H9 (cell line): Measurements from ENCODE around the gene COX7B2. TPM values are rescaled to one million over a fixed set of nuclear protein-coding genes. Genes with fewer than 3 reads are reported as not detected.

Source experiments
- DNase-seq: peaks from one replicate; pipeline ENCODE4 v3.0.0-alpha.2; 2017
- H2AFZ ChIP-seq: one replicate; pipeline ENCODE4 v1.6.1; 2013; ENCODE audit warnings: mild to moderate bottlenecking, low read length, control low read depth, moderate library complexity
- H2AK5ac ChIP-seq: 2 replicates; pipeline ENCODE4 v1.6.1; 2013; ENCODE audit warnings: low read length, control low read depth, mixed read lengths; ENCODE audit not compliant: insufficient read length
- H2BK120ac ChIP-seq: one replicate; pipeline ENCODE4 v1.6.1; 2013; ENCODE audit warnings: low read depth, mild to moderate bottlenecking, low read length, control low read depth, inconsistent platforms; ENCODE audit not compliant: poor library complexity, severe bottlenecking
- H2BK12ac ChIP-seq: 2 replicates; pipeline ENCODE4 v1.6.1; 2013; ENCODE audit warnings: low read length, control low read depth, mixed read lengths, low read depth; ENCODE audit not compliant: insufficient read length
- H2BK15ac ChIP-seq: 2 replicates; pipeline ENCODE4 v1.6.1; 2013; ENCODE audit warnings: low read depth, low read length, control low read depth
- H2BK20ac ChIP-seq: one replicate; pipeline ENCODE4 v1.6.1; 2013; ENCODE audit warnings: low read depth, mild to moderate bottlenecking, low read length, control low read depth, inconsistent platforms; ENCODE audit not compliant: poor library complexity, severe bottlenecking
- H2BK5ac ChIP-seq: 2 replicates; pipeline ENCODE4 v1.6.1; 2013; ENCODE audit warnings: low read length, control low read depth, mixed read lengths; ENCODE audit not compliant: insufficient read length
- H3K14ac ChIP-seq: 2 replicates; pipeline ENCODE4 v1.6.1; 2013; ENCODE audit warnings: low read length, control low read depth; ENCODE audit not compliant: insufficient read depth
- H3K18ac ChIP-seq: 2 replicates; pipeline ENCODE4 v1.6.1; 2013; ENCODE audit warnings: low read depth, mild to moderate bottlenecking, mixed read lengths, low read length, control low read depth; ENCODE audit not compliant: insufficient read length
- H3K23ac ChIP-seq: 2 replicates; pipeline ENCODE4 v1.6.1; 2013; ENCODE audit warnings: low read length, control low read depth, mixed read lengths, low read depth; ENCODE audit not compliant: insufficient read length
- H3K23me2 ChIP-seq: 2 replicates; pipeline ENCODE4 v1.6.1; 2013; ENCODE audit warnings: low read depth, mild to moderate bottlenecking, mixed read lengths, low read length, control low read depth; ENCODE audit not compliant: insufficient read length, poor library complexity, severe bottlenecking
- H3K27ac ChIP-seq: 2 replicates; pipeline ENCODE4 v1.5.1; 2013; ENCODE audit warnings: low read length, control low read depth, mixed read lengths, low read depth; ENCODE audit not compliant: insufficient read length
- H3K27me3 ChIP-seq: 2 replicates; pipeline ENCODE4 v1.6.1; 2013; ENCODE audit warnings: low read length, control low read depth, inconsistent platforms; ENCODE audit not compliant: insufficient read depth
- H3K4ac ChIP-seq: 2 replicates; pipeline ENCODE4 v1.6.1; 2013; ENCODE audit warnings: low read depth, mild to moderate bottlenecking, control low read depth, inconsistent platforms, low read length, moderate library complexity
- H3K4me1 ChIP-seq: 2 replicates; pipeline ENCODE4 v1.6.1; 2013; ENCODE audit warnings: low read length, control low read depth, inconsistent platforms; ENCODE audit not compliant: insufficient read depth
- H3K4me2 ChIP-seq: 2 replicates; pipeline ENCODE4 v1.6.1; 2013; ENCODE audit warnings: low read length, control low read depth, mixed read lengths; ENCODE audit not compliant: insufficient read length, insufficient read depth
- H3K56ac ChIP-seq: 2 replicates; pipeline ENCODE4 v1.6.1; 2013; ENCODE audit warnings: low read depth, mild to moderate bottlenecking, mixed read lengths, low read length, control low read depth; ENCODE audit not compliant: insufficient read length
- H3K79me1 ChIP-seq: 2 replicates; pipeline ENCODE4 v1.6.1; 2013; ENCODE audit warnings: low read depth, mild to moderate bottlenecking, moderate library complexity, low read length, control low read depth, inconsistent platforms; ENCODE audit not compliant: insufficient read depth, poor library complexity, severe bottlenecking
- H3K79me2 ChIP-seq: 2 replicates; pipeline ENCODE4 v1.6.1; 2013; ENCODE audit warnings: low read length, control low read depth, inconsistent platforms; ENCODE audit not compliant: insufficient read depth
- H3K9ac ChIP-seq: 2 replicates; pipeline ENCODE4 v1.6.1; 2013; ENCODE audit warnings: low read length, control low read depth, mixed read lengths; ENCODE audit not compliant: insufficient read length; ENCODE audit errors: extremely low read depth
- H3K9me3 ChIP-seq: one replicate; pipeline ENCODE4 v1.6.1; 2013; ENCODE audit warnings: low read depth, low read length, inconsistent platforms; ENCODE audit not compliant: control insufficient read depth
- H3T11ph ChIP-seq: one replicate; pipeline ENCODE4 v1.6.1; 2013; ENCODE audit warnings: mild to moderate bottlenecking, low read length, control low read depth, inconsistent platforms
- H4K20me1 ChIP-seq: one replicate; pipeline ENCODE4 v1.6.1; 2013; ENCODE audit not compliant: control insufficient read depth, insufficient read length, insufficient read depth
- H4K5ac ChIP-seq: 2 replicates; pipeline ENCODE4 v1.6.1; 2013; ENCODE audit warnings: low read depth, mild to moderate bottlenecking, mixed read lengths, low read length, control low read depth; ENCODE audit not compliant: insufficient read length
- H4K8ac ChIP-seq: replicated peaks from 2 replicates; pipeline ENCODE4 v1.6.1; 2013; ENCODE audit warnings: low read length, control low read depth, mixed read lengths, low read depth; ENCODE audit not compliant: insufficient read length
- H4K91ac ChIP-seq: 2 replicates; pipeline ENCODE4 v1.6.1; 2013; ENCODE audit warnings: low read depth, mild to moderate bottlenecking, moderate library complexity, mixed read lengths, low read length, control low read depth; ENCODE audit not compliant: insufficient read length
- H3K27ac Mint-ChIP-seq, 3 experiments: 2 replicates in 2 of 3; 3 replicates in 1 of 3; pipeline ENCODE4 v1.8.0; 2020 to 2021; ENCODE audit warnings: mixed read lengths in 3 of 3, mild to moderate bottlenecking in 1 of 3, moderate library complexity in 1 of 3
- H3K27me3 Mint-ChIP-seq: 2 replicates; pipeline ENCODE4 v1.8.0; 2021; ENCODE audit warnings: low read depth, mild to moderate bottlenecking, moderate library complexity, mixed read lengths
- H3K36me3 Mint-ChIP-seq, 3 experiments: 2 replicates in 2 of 3; 3 replicates in 1 of 3; pipeline ENCODE4 v1.8.0; 2020 to 2021; ENCODE audit warnings: low read depth in 3 of 3, mixed read lengths in 3 of 3; ENCODE audit not compliant: insufficient read depth in 1 of 3
- H3K4me1 Mint-ChIP-seq, 2 experiments: 2 replicates each; pipeline ENCODE4 v1.8.0; 2020; ENCODE audit warnings: mixed read lengths in 2 of 2
- H3K4me3 Mint-ChIP-seq, 2 experiments: 2 replicates in 1 of 2; 3 replicates in 1 of 2; pipeline ENCODE4 v1.8.0; 2020 to 2021; ENCODE audit warnings: mild to moderate bottlenecking in 2 of 2, mixed read lengths in 2 of 2, moderate library complexity in 1 of 2
- H3K9me3 Mint-ChIP-seq, 2 experiments: 2 replicates in 1 of 2; 3 replicates in 1 of 2; pipeline ENCODE4 v1.8.0; 2020; ENCODE audit warnings: mild to moderate bottlenecking in 2 of 2, mixed read lengths in 2 of 2, moderate library complexity in 1 of 2
- total RNA-seq: library from RNA; stranded (reverse); gene quantifications from 2 replicates; pipeline ENCODE4 v1.2.1, GENCODE V29; 2021
- TF ChIP-seq, protein P1 (sequence below): fragments of 200-600 bp; sonication (generic); conservative IDR thresholded peaks from 3 replicates; pipeline ENCODE4 v1.8.0; 2021; ENCODE audit warnings: antibody characterized with exemption, mild to moderate bottlenecking

The COX7B2 gene
- total RNA-seq, 1 experiment from 2014 or later = not detected

- no peak overlapping the region for H2BK5ac ChIP-seq
- H2BK120ac ChIP-seq = no peak overlapping the region
- no peaks in the 10 kb centered on the region for H3K79me1 ChIP-seq
- H3K27me3 Mint-ChIP-seq = no peaks in the 10 kb centered on the region
- no peak overlapping the region for H2AK5ac ChIP-seq
- DNase-seq = no peak
- H3K27me3 ChIP-seq = no peaks in the 10 kb centered on the region
- no peak overlapping the region for H4K5ac ChIP-seq
- no peak overlapping the region for H3K56ac ChIP-seq
- no peak overlapping the region for H3K23ac ChIP-seq
- no peak overlapping the region for H4K8ac ChIP-seq
- no peak overlapping the region for H2AFZ ChIP-seq
- H2BK12ac ChIP-seq = no peak overlapping the region
- no peaks in the 10 kb centered on the region for H4K20me1 ChIP-seq
- no peak overlapping the region for H2BK20ac ChIP-seq
- H3T11ph ChIP-seq = no peak overlapping the region
- H3K4me1 ChIP-seq = no peaks in the 10 kb centered on the region
- no peaks in the 10 kb centered on the region; a peak in 1 of 5 replicates for H3K9me3 Mint-ChIP-seq
- H3K14ac ChIP-seq = no peak overlapping the region
- no peak overlapping the region for H3K9ac ChIP-seq
- H3K79me2 ChIP-seq = no peaks in the 10 kb centered on the region
- no peak overlapping the region for H3K4me2 ChIP-seq
- no peaks in the 10 kb centered on the region for H3K4me1 Mint-ChIP-seq
- H3K27ac Mint-ChIP-seq = no peak overlapping the region
- no peak overlapping the region for H3K18ac ChIP-seq
- H3K23me2 ChIP-seq = no peaks in the 10 kb centered on the region
- TF ChIP-seq, protein P1, sequence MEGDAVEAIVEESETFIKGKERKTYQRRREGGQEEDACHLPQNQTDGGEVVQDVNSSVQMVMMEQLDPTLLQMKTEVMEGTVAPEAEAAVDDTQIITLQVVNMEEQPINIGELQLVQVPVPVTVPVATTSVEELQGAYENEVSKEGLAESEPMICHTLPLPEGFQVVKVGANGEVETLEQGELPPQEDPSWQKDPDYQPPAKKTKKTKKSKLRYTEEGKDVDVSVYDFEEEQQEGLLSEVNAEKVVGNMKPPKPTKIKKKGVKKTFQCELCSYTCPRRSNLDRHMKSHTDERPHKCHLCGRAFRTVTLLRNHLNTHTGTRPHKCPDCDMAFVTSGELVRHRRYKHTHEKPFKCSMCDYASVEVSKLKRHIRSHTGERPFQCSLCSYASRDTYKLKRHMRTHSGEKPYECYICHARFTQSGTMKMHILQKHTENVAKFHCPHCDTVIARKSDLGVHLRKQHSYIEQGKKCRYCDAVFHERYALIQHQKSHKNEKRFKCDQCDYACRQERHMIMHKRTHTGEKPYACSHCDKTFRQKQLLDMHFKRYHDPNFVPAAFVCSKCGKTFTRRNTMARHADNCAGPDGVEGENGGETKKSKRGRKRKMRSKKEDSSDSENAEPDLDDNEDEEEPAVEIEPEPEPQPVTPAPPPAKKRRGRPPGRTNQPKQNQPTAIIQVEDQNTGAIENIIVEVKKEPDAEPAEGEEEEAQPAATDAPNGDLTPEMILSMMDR = no peak
- no peak overlapping the region for H4K91ac ChIP-seq
- no peak overlapping the region for H3K4me3 Mint-ChIP-seq
- H3K9me3 ChIP-seq = no peaks in the 10 kb centered on the region
- no peaks in the 10 kb centered on the region for H3K36me3 Mint-ChIP-seq
- H2BK15ac ChIP-seq = no peak overlapping the region
- no peak overlapping the region for H3K4ac ChIP-seq
- no peak overlapping the region for H3K27ac ChIP-seq
These were observed 36.0 kb upstream of the COX7B2 start for GRCh38 chr4:46945062-46945461.
